ENCODE data around the gene KIF2C. TPM values are rescaled to one million over a fixed set of nuclear protein-coding genes. Genes with fewer than 3 reads are reported as not detected.
"Not testable (repeated sequence)": the region's sequence is repeated elsewhere in the genome, so short reads cannot be mapped to it uniquely, and the experiment has no call there.

Gene KIF2C
- total RNA-seq, 3 donors from 2014 or later, result 0.73 to 2.6 (median 0.98) TPM

DNA sequence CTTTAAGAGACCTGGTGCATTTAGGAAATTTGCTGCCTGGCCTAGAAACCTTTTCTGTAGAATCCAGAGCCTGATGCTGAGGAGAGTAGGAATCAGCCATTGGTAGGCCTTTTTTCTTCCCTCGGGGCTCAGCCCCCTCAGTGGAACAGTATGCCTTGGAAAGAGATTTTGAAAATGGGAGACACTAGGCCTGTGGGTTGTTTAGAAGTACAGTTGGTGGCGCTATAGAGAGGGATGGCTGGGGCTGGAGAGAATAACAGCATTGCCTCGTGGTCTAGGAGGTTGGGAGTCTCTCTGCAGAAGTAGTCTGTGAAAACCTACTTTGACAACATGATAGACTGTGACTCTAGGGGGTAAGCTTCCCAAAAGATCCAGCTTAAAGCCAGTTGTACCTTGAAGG, 8.2 kb downstream of the KIF2C start:
- TF ChIP-seq POLR2A (IDR thresholded peaks at IDR 0.05) (no peak), POLR2AphosphoS5 (IDR thresholded peaks at IDR 0.05) (no peak)
- TF ChIP-seq, protein P1, sequence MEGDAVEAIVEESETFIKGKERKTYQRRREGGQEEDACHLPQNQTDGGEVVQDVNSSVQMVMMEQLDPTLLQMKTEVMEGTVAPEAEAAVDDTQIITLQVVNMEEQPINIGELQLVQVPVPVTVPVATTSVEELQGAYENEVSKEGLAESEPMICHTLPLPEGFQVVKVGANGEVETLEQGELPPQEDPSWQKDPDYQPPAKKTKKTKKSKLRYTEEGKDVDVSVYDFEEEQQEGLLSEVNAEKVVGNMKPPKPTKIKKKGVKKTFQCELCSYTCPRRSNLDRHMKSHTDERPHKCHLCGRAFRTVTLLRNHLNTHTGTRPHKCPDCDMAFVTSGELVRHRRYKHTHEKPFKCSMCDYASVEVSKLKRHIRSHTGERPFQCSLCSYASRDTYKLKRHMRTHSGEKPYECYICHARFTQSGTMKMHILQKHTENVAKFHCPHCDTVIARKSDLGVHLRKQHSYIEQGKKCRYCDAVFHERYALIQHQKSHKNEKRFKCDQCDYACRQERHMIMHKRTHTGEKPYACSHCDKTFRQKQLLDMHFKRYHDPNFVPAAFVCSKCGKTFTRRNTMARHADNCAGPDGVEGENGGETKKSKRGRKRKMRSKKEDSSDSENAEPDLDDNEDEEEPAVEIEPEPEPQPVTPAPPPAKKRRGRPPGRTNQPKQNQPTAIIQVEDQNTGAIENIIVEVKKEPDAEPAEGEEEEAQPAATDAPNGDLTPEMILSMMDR (IDR thresholded peaks at IDR 0.05), result no peak
- no peak overlapping the region for H3K4me3 ChIP-seq
- no peaks in the 10 kb centered on the region for H3K36me3 ChIP-seq
- H3K27me3 ChIP-seq, result no peaks in the 10 kb centered on the region
- H3K4me1 ChIP-seq, result no peaks in the 10 kb centered on the region
- H3K9me3 ChIP-seq, result no peaks in the 10 kb centered on the region
- no peak for DNase-seq (ENCODE audit: low spot score in 2 of 2)
- intact Hi-C loops (cut with DNase I; ENCODE audit: low total_unique reads), result loop anchor here (5.0 kb wide), 1 partner anchor 1194 kb away; no protein-coding TSS in a partner anchor
- no peak overlapping the region for H3K27ac ChIP-seq

GRCh38 chr1:44757420-44757819, 17.8 kb downstream of the KIF2C start:
- no peak for TF ChIP-seq POLR2AphosphoS5 (IDR thresholded peaks at IDR 0.05)
- TF ChIP-seq, protein P1 (IDR thresholded peaks at IDR 0.05), result no peak
- TF ChIP-seq POLR2A (IDR thresholded peaks at IDR 0.05), result no peak
- H3K4me1 ChIP-seq, result no peaks in the 10 kb centered on the region
- H3K27ac ChIP-seq, result no peak overlapping the region
- DNase-seq (ENCODE audit: low spot score in 2 of 2), result no peak
- no peaks in the 10 kb centered on the region for H3K27me3 ChIP-seq
- intact Hi-C loops (cut with DNase I; ENCODE audit: low total_unique reads), result no loop called here
- H3K36me3 ChIP-seq, result no peaks in the 10 kb centered on the region
- H3K4me3 ChIP-seq, result no peak overlapping the region
- H3K9me3 ChIP-seq, result no peaks in the 10 kb centered on the region

GRCh38 chr1:44759077-44759476, 19.4 kb downstream of the KIF2C start:
- no peak for TF ChIP-seq POLR2AphosphoS5 (IDR thresholded peaks at IDR 0.05)
- TF ChIP-seq POLR2A (IDR thresholded peaks at IDR 0.05), result no peak
- TF ChIP-seq, protein P1 (IDR thresholded peaks at IDR 0.05), result no peak
- Histone ChIP-seq H3K9me3 (no peaks in the 10 kb centered on the region), H3K36me3 (no peaks in the 10 kb centered on the region), H3K27me3 (no peaks in the 10 kb centered on the region), H3K27ac (no peak overlapping the region), H3K4me1 (no peaks in the 10 kb centered on the region), H3K4me3 (no peak overlapping the region)
- no peak for DNase-seq (ENCODE audit: low spot score in 2 of 2)
- intact Hi-C loops (cut with DNase I; ENCODE audit: low total_unique reads), result no loop called here

DNA sequence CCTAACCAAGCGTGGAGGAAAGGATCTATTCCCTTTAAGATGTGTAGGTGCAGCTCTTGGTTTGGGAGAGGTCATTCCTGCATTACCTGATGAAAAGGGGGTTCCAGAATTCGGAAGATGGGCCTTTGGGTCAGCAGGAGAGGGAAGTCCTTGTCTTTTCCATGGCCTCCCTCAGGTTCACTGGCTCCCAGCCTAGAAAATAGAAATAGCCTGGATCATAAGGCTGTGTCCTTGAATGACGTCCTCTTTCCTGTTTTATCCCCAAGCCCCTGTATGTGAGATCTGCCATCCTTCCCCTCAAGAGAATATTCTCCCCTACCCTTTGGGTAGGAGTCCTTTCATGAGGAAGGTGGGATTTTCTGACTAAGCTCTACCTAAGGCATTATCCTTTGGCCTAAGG, 21.2 kb downstream of the KIF2C start:
- Histone ChIP-seq H3K27ac (no peak overlapping the region), H3K4me3 (no peak overlapping the region), H3K36me3 (no peaks in the 10 kb centered on the region), H3K27me3 (no peaks in the 10 kb centered on the region), H3K9me3 (no peaks in the 10 kb centered on the region), H3K4me1 (no peaks in the 10 kb centered on the region)
- intact Hi-C loops (cut with DNase I; ENCODE audit: low total_unique reads), result no loop called here
- DNase-seq (ENCODE audit: low spot score in 2 of 2), result no peak
- TF ChIP-seq, protein P1 (IDR thresholded peaks at IDR 0.05), result no peak
- TF ChIP-seq POLR2AphosphoS5 (IDR thresholded peaks at IDR 0.05) (no peak), POLR2A (IDR thresholded peaks at IDR 0.05) (no peak)

DNA sequence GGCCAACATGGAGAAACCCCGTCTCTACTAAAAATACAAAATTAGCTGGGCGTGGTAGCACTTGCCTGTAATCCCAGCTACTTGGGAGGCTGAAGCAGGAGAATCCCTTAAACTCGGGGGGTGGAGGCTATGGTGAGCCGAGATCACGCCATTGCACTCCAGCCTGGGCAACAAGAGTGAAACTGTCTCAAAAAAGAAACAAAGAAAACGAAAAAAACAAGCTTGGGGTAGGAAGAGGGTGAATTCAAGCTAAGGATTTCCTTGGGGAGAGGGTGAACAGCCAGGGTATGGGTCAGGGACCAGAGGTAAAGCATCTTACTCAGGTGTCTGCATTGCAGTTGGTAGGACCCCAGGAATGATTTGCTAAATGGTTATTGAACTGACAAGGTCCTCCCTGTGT, 26.8 kb downstream of the KIF2C start:
- H3K4me3 ChIP-seq; intact Hi-C loops (cut with DNase I; ENCODE audit: low total_unique reads); H3K4me1 ChIP-seq; H3K27me3 ChIP-seq; H3K27ac ChIP-seq; DNase-seq (ENCODE audit: low spot score in 2 of 2); H3K9me3 ChIP-seq; H3K36me3 ChIP-seq: not testable (repeated sequence)
